NCI-H748 (cell line): Measurements from ENCODE around the gene DNAJC17.
A peak's percentile ranks its signal among the peaks of the same experiment; 100 is the strongest.

Experiments used
- DNase-seq: peaks from one replicate; lab custom pipeline; 2025; ENCODE audit not compliant: unreplicated experiment; lab: John Stamatoyannopoulos, UW

The DNAJC17 gene

GRCh38 chr15:40830884-40831283 lies 23.6 kb upstream of the DNAJC17 start:
- DNase-seq, result peak; percentile 97

- DNase-seq, result peak; percentile 44
Observed at GRCh38 chr15:40829115-40829514, 21.8 kb upstream of the DNAJC17 start.

GRCh38 chr15:40828447-40829036 lies 21.3 kb upstream of the DNAJC17 start, which contains the start of gene PPP1R14D:
Gene PPP1R14D (minus strand): TSS chr15:40828708. CDS start chr15:40828641, 67 bp downstream.
- no peak for DNase-seq

GRCh38 chr15:40826423-40827075 lies 19.3 kb upstream of the DNAJC17 start:
- no peak for DNase-seq

- DNase-seq, result no peak
Observed at GRCh38 chr15:40825661-40826422, 18.6 kb upstream of the DNAJC17 start.

GRCh38 chr15:40823572-40824343 lies 16.5 kb upstream of the DNAJC17 start:
- peak; percentile 61 for DNase-seq

GRCh38 chr15:40821195-40821594 lies 13.9 kb upstream of the DNAJC17 start:
- no peak for DNase-seq

GRCh38 chr15:40819048-40819447 lies 11.8 kb upstream of the DNAJC17 start:
- no peak for DNase-seq

GRCh38 chr15:40815042-40815698 lies 7.9 kb upstream of the DNAJC17 start:
- no peak for DNase-seq

GRCh38 chr15:40812721-40813425 lies 5.6 kb upstream of the DNAJC17 start:
- DNase-seq, result no peak

- no peak for DNase-seq
Observed at GRCh38 chr15:40808861-40809450, 1.7 kb upstream of the DNAJC17 start.

GRCh38 chr15:40807888-40808461 lies 702 bp upstream of the DNAJC17 start:
- peak; percentile 22 for DNase-seq

GRCh38 chr15:40806672-40807027 lies 623 bp downstream of the DNAJC17 start:
- DNase-seq, result no peak

GRCh38 chr15:40803688-40804087 lies 3.6 kb downstream of the DNAJC17 start:
- no peak for DNase-seq

GRCh38 chr15:40803076-40803475 lies 4.2 kb downstream of the DNAJC17 start:
- DNase-seq, result no peak

GRCh38 chr15:40799523-40799922 lies 7.8 kb downstream of the DNAJC17 start:
- DNase-seq, result no peak

- DNase-seq, result no peak
Observed at GRCh38 chr15:40796512-40796911, 10.8 kb downstream of the DNAJC17 start.

- DNase-seq, result no peak
Observed at GRCh38 chr15:40796041-40796440, 11.2 kb downstream of the DNAJC17 start.

- DNase-seq, result no peak
Observed at GRCh38 chr15:40793216-40793989, 13.9 kb downstream of the DNAJC17 start.
